HEK293 (cell line): ENCODE measurements around the gene PIEZO1.
A peak's percentile ranks its signal among the peaks of the same experiment; 100 is the strongest.

ENCODE experiments used
- EGR2 ChIP-seq: fragments of 450-650 bp; formaldehyde crosslinking; IDR thresholded peaks from 2 replicates; pipeline ENCODE4 v1.5.1; 2016; ENCODE audit warnings: low read depth, missing biosample characterization, missing genetic modification characterization
- GLI2 ChIP-seq: fragments of 450-650 bp; formaldehyde crosslinking; IDR thresholded peaks from 2 replicates; pipeline ENCODE4; 2017; ENCODE audit warnings: missing biosample characterization, missing genetic modification characterization, low read depth, borderline replicate concordance
- KLF1 ChIP-seq: fragments of 450-650 bp; formaldehyde crosslinking; IDR thresholded peaks from 2 replicates; pipeline ENCODE4 v1.5.1; 2016; ENCODE audit warnings: missing biosample characterization, missing genetic modification characterization
- KLF10 ChIP-seq: fragments of 450-650 bp; IDR thresholded peaks from 2 replicates; pipeline ENCODE4 v1.5.1; 2018; ENCODE audit warnings: missing biosample characterization, mild to moderate bottlenecking, missing genetic modification characterization
- ZBTB48 ChIP-seq: fragments of 450-650 bp; formaldehyde crosslinking; IDR thresholded peaks from 2 replicates; pipeline ENCODE4 v1.5.1; 2016; ENCODE audit warnings: missing biosample characterization, missing genetic modification characterization
- ZFP69B ChIP-seq: fragments of 450-650 bp; formaldehyde crosslinking; IDR thresholded peaks from 2 replicates; pipeline ENCODE4 v1.5.1; 2016; ENCODE audit warnings: missing biosample characterization, missing genetic modification characterization
- ZNF184 ChIP-seq: fragments of 450-650 bp; IDR thresholded peaks from 2 replicates; pipeline ENCODE4 v1.5.1; 2018; ENCODE audit warnings: missing biosample characterization, mild to moderate bottlenecking, missing genetic modification characterization
- ZNF274 ChIP-seq, 2 experiments: fragments of 200-500 bp in 1 of 2; fragments of 450-650 bp in 1 of 2; sonication (Bioruptor generic) in 1 of 2; formaldehyde crosslinking in 1 of 2; IDR thresholded peaks; 2 replicates each; pipeline versions ENCODE4 v1.5.1 to v1.6.1; 2014 to 2016; ENCODE audit warnings: borderline replicate concordance in 1 of 2, inconsistent platforms in 1 of 2, low read length in 1 of 2, missing biosample characterization in 1 of 2, missing genetic modification characterization in 1 of 2
- ZNF350 ChIP-seq: fragments of 450-650 bp; formaldehyde crosslinking; IDR thresholded peaks from 2 replicates; pipeline ENCODE4 v1.5.0; 2017; ENCODE audit warnings: missing biosample characterization, mild to moderate bottlenecking, missing genetic modification characterization
- ZNF624 ChIP-seq: fragments of 450-650 bp; formaldehyde crosslinking; IDR thresholded peaks from 2 replicates; pipeline ENCODE4 v1.5.1; 2017; ENCODE audit warnings: missing biosample characterization, missing genetic modification characterization
- ZNF626 ChIP-seq: fragments of 450-650 bp; sonication (Bioruptor Pico); formaldehyde crosslinking; IDR thresholded peaks from 2 replicates; pipeline ENCODE4 v1.5.1; 2018; ENCODE audit warnings: missing biosample characterization, missing genetic modification characterization, inconsistent platforms
- ZNF629 ChIP-seq: fragments of 450-650 bp; formaldehyde crosslinking; IDR thresholded peaks from 2 replicates; pipeline ENCODE4 v1.5.1; 2017; ENCODE audit warnings: missing biosample characterization, missing genetic modification characterization
- ZNF658 ChIP-seq: fragments of 450-650 bp; formaldehyde crosslinking; IDR thresholded peaks from 2 replicates; pipeline ENCODE4; 2016; ENCODE audit warnings: missing biosample characterization, missing genetic modification characterization
- ZNF664 ChIP-seq: fragments of 450-650 bp; formaldehyde crosslinking; IDR thresholded peaks from 2 replicates; pipeline ENCODE4 v1.5.1; 2016; ENCODE audit warnings: missing biosample characterization, missing genetic modification characterization
- ZNF677 ChIP-seq: fragments of 450-650 bp; IDR thresholded peaks from 2 replicates; pipeline ENCODE4 v1.5.0; 2018; ENCODE audit warnings: missing biosample characterization, mild to moderate bottlenecking, missing genetic modification characterization, moderate library complexity
- ZNF701 ChIP-seq: fragments of 450-650 bp; formaldehyde crosslinking; IDR thresholded peaks from 2 replicates; pipeline ENCODE4 v1.5.1; 2016; ENCODE audit warnings: missing biosample characterization, missing genetic modification characterization
- ZNF830 ChIP-seq: fragments of 450-650 bp; IDR thresholded peaks from 2 replicates; pipeline ENCODE4 v1.5.0; 2018; ENCODE audit warnings: missing biosample characterization, missing genetic modification characterization, low read depth, mild to moderate bottlenecking, moderate library complexity
- ZSCAN23 ChIP-seq: fragments of 450-650 bp; formaldehyde crosslinking; IDR thresholded peaks from 2 replicates; pipeline ENCODE4 v1.5.1; 2016; ENCODE audit warnings: missing biosample characterization, missing genetic modification characterization
- TF ChIP-seq, protein P1 (sequence below): fragments of 450-650 bp; formaldehyde crosslinking; optimal IDR thresholded peaks from 2 replicates; pipeline ENCODE3; 2016; ENCODE audit warnings: missing biosample characterization, mild to moderate bottlenecking, missing genetic modification characterization
- TF ChIP-seq, protein P2 (sequence below): fragments of 450-650 bp; formaldehyde crosslinking; IDR thresholded peaks from 2 replicates; pipeline ENCODE4 v1.5.1; 2016; ENCODE audit warnings: missing biosample characterization, missing genetic modification characterization
- TF ChIP-seq, protein P3 (sequence below): fragments of 450-650 bp; IDR thresholded peaks from 2 replicates; pipeline ENCODE4 v1.5.1; 2018; ENCODE audit warnings: missing biosample characterization, mild to moderate bottlenecking, missing genetic modification characterization
- TF ChIP-seq, protein P4 (sequence below): fragments of 450-650 bp; formaldehyde crosslinking; conservative IDR thresholded peaks from 2 replicates; pipeline ENCODE4 v1.5.1; 2016; ENCODE audit warnings: low read depth, missing biosample characterization, missing genetic modification characterization
- TF ChIP-seq, protein P5 (sequence below): fragments of 450-650 bp; formaldehyde crosslinking; IDR thresholded peaks from 2 replicates; pipeline ENCODE4 v1.5.1; 2016; ENCODE audit warnings: missing biosample characterization, missing genetic modification characterization
- TF ChIP-seq, protein P6 (sequence below): fragments of 450-650 bp; formaldehyde crosslinking; IDR thresholded peaks from 2 replicates; pipeline ENCODE4; 2016; ENCODE audit warnings: missing biosample characterization, missing genetic modification characterization

The PIEZO1 gene

DNA sequence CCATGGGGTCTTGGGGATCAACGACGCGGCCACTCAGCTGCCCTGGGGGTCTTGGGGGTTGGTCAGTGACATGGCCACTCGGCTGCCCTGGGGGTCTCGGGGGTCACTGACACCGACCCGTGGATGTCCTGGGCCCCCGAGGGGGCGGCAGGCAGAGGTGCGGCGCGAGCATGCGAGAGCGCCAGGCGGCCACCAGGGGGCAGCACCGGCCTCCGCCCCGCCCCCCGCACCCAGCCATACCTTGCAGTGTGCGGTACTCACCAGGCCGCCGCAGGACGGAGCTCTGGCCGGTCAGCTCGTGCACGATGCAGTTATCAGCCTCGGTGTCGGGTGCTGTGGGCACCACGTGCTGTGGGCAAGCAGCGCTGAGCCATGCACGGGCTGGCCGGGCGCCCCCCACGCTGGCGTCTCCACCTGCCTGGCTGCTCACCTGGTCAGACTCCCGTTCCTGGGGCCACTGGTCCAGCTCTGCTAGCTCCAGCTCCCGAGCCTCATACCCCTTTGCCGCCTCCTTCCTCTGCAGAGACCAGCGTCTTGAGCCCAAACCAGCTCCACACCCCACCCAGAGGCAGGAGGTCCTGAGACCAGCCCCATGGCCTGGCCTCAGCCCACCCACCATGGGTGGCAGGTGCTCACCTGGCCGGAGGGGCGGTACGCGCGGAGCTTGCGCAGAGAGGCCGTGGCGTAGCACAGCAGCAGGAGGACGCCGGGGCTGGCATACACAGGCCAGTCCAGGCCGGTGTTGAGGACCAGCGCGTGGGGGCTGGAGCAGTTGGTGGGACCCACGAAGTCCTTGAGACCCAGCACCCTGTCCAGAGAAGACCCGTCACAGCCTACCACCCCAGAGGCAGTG, 47.5 kb downstream of the PIEZO1 start (continued):
- TF ChIP-seq ZNF624: no peak
- TF ChIP-seq, protein P1, sequence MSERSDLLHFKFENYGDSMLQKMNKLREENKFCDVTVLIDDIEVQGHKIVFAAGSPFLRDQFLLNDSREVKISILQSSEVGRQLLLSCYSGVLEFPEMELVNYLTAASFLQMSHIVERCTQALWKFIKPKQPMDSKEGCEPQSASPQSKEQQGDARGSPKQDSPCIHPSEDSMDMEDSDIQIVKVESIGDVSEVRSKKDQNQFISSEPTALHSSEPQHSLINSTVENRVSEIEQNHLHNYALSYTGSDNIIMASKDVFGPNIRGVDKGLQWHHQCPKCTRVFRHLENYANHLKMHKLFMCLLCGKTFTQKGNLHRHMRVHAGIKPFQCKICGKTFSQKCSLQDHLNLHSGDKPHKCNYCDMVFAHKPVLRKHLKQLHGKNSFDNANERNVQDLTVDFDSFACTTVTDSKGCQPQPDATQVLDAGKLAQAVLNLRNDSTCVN (tag by site-specific recombination): peak; percentile 52
- TF ChIP-seq, protein P2, sequence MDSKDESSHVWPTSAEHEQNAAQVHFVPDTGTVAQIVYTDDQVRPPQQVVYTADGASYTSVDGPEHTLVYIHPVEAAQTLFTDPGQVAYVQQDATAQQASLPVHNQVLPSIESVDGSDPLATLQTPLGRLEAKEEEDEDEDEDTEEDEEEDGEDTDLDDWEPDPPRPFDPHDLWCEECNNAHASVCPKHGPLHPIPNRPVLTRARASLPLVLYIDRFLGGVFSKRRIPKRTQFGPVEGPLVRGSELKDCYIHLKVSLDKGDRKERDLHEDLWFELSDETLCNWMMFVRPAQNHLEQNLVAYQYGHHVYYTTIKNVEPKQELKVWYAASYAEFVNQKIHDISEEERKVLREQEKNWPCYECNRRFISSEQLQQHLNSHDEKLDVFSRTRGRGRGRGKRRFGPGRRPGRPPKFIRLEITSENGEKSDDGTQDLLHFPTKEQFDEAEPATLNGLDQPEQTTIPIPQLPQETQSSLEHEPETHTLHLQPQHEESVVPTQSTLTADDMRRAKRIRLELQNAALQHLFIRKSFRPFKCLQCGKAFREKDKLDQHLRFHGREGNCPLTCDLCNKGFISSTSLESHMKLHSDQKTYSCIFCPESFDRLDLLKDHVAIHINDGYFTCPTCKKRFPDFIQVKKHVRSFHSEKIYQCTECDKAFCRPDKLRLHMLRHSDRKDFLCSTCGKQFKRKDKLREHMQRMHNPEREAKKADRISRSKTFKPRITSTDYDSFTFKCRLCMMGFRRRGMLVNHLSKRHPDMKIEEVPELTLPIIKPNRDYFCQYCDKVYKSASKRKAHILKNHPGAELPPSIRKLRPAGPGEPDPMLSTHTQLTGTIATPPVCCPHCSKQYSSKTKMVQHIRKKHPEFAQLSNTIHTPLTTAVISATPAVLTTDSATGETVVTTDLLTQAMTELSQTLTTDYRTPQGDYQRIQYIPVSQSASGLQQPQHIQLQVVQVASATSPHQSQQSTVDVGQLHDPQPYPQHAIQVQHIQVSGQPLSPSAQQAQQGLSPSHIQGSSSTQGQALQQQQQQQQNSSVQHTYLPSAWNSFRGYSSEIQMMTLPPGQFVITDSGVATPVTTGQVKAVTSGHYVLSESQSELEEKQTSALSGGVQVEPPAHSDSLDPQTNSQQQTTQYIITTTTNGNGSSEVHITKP (tag by site-specific recombination): no peak
- TF ChIP-seq, protein P3, sequence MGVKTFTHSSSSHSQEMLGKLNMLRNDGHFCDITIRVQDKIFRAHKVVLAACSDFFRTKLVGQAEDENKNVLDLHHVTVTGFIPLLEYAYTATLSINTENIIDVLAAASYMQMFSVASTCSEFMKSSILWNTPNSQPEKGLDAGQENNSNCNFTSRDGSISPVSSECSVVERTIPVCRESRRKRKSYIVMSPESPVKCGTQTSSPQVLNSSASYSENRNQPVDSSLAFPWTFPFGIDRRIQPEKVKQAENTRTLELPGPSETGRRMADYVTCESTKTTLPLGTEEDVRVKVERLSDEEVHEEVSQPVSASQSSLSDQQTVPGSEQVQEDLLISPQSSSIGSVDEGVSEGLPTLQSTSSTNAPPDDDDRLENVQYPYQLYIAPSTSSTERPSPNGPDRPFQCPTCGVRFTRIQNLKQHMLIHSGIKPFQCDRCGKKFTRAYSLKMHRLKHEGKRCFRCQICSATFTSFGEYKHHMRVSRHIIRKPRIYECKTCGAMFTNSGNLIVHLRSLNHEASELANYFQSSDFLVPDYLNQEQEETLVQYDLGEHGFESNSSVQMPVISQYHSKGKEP: peak; percentile 64; the same call in 1 of the 2 replicates
- no peak for TF ChIP-seq ZNF677 (tag by site-specific recombination)
- peak; percentile 49; the same call in 1 of the 2 replicates for TF ChIP-seq EGR2 (tag by site-specific recombination)
- TF ChIP-seq ZNF184 (tag by site-specific recombination): no peak
- no peak for TF ChIP-seq ZNF701 (tag by site-specific recombination)
- no peak for TF ChIP-seq ZNF350
- no peak; the same call in 1 of the 2 replicates for TF ChIP-seq KLF10 (tag by site-specific recombination)
- TF ChIP-seq ZNF830 (tag by site-specific recombination): no peak
- TF ChIP-seq ZNF664 (tag by site-specific recombination): no peak
- no peak for TF ChIP-seq ZSCAN23 (tag by site-specific recombination)
- TF ChIP-seq ZBTB48 (tag by site-specific recombination): no peak
- no peak for TF ChIP-seq ZNF274 (IDR thresholded peaks at IDR 0.05; ENCODE audit: low read length)
- no peak for TF ChIP-seq ZNF274 (tag by site-specific recombination; IDR thresholded peaks at IDR 0.05; ENCODE audit: borderline replicate concordance)
- peak; percentile 58 for TF ChIP-seq KLF1 (tag by site-specific recombination)
- TF ChIP-seq, protein P4, sequence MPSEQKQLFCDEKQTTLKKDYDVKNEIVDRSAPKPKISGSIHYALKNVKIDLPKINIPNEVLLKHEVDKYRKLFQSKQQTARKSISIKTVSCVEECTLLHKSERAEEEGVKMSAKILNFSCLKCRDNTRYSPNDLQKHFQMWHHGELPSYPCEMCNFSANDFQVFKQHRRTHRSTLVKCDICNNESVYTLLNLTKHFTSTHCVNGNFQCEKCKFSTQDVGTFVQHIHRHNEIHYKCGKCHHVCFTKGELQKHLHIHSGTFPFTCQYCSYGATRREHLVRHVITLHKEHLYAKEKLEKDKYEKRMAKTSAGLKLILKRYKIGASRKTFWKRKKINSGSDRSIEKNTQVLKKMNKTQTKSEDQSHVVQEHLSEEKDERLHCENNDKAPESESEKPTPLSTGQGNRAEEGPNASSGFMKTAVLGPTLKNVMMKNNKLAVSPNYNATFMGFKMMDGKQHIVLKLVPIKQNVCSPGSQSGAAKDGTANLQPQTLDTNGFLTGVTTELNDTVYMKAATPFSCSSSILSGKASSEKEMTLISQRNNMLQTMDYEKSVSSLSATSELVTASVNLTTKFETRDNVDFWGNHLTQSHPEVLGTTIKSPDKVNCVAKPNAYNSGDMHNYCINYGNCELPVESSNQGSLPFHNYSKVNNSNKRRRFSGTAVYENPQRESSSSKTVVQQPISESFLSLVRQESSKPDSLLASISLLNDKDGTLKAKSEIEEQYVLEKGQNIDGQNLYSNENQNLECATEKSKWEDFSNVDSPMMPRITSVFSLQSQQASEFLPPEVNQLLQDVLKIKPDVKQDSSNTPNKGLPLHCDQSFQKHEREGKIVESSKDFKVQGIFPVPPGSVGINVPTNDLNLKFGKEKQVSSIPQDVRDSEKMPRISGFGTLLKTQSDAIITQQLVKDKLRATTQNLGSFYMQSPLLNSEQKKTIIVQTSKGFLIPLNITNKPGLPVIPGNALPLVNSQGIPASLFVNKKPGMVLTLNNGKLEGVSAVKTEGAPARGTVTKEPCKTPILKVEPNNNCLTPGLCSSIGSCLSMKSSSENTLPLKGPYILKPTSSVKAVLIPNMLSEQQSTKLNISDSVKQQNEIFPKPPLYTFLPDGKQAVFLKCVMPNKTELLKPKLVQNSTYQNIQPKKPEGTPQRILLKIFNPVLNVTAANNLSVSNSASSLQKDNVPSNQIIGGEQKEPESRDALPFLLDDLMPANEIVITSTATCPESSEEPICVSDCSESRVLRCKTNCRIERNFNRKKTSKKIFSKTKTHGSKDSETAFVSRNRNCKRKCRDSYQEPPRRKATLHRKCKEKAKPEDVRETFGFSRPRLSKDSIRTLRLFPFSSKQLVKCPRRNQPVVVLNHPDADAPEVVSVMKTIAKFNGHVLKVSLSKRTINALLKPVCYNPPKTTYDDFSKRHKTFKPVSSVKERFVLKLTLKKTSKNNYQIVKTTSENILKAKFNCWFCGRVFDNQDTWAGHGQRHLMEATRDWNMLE (tag by site-specific recombination): no peak
- no peak for TF ChIP-seq GLI2 (tag by site-specific recombination)
- TF ChIP-seq, protein P5, sequence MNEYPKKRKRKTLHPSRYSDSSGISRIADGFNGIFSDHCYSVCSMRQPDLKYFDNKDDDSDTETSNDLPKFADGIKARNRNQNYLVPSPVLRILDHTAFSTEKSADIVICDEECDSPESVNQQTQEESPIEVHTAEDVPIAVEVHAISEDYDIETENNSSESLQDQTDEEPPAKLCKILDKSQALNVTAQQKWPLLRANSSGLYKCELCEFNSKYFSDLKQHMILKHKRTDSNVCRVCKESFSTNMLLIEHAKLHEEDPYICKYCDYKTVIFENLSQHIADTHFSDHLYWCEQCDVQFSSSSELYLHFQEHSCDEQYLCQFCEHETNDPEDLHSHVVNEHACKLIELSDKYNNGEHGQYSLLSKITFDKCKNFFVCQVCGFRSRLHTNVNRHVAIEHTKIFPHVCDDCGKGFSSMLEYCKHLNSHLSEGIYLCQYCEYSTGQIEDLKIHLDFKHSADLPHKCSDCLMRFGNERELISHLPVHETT (tag by site-specific recombination): no peak
- peak; percentile 58; the same call in 1 of the 2 replicates for TF ChIP-seq ZFP69B (tag by site-specific recombination)
- TF ChIP-seq ZNF658 (tag by site-specific recombination): no peak
- peak; percentile 35; the same call in 1 of the 2 replicates for TF ChIP-seq ZNF629 (tag by site-specific recombination)
- TF ChIP-seq, protein P6, sequence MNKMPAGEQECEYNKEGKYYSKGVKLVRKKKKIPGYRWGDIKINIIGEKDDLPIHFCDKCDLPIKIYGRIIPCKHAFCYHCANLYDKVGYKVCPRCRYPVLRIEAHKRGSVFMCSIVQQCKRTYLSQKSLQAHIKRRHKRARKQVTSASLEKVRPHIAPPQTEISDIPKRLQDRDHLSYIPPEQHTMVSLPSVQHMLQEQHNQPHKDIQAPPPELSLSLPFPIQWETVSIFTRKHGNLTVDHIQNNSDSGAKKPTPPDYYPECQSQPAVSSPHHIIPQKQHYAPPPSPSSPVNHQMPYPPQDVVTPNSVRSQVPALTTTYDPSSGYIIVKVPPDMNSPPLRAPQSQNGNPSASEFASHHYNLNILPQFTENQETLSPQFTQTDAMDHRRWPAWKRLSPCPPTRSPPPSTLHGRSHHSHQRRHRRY: no peak
- no peak for TF ChIP-seq ZNF626 (tag by site-specific recombination)
